Type B pancreatic cell (in vitro differentiated cells): ENCODE data around the gene STARD7. TPM values are rescaled to one million over a fixed set of nuclear protein-coding genes. Genes with fewer than 3 reads are reported as not detected.
A peak's percentile ranks its signal among the peaks of the same experiment; 100 is the strongest.

Source experiments
- DNase-seq: peaks from one replicate; pipeline ENCODE4 v3.0.0; 2021; ENCODE audit warnings: mixed read lengths; ENCODE audit not compliant: unreplicated experiment; ENCODE audit errors: extremely low spot score
- H3K27ac Mint-ChIP-seq: 2 replicates; pipeline ENCODE4 v1.8.0; 2021; ENCODE audit warnings: mild to moderate bottlenecking, mixed read lengths
- H3K27me3 Mint-ChIP-seq: 2 replicates; pipeline ENCODE4 v1.8.0; 2021; ENCODE audit warnings: mixed read lengths
- H3K36me3 Mint-ChIP-seq: 2 replicates; pipeline ENCODE4 v1.8.0; 2021; ENCODE audit warnings: mixed read lengths
- H3K4me1 Mint-ChIP-seq: one replicate; pipeline ENCODE4 v1.8.0; 2021; ENCODE audit warnings: mixed read lengths; ENCODE audit not compliant: unreplicated experiment
- H3K4me3 Mint-ChIP-seq: 2 replicates; pipeline ENCODE4 v1.8.0; 2021; ENCODE audit warnings: mild to moderate bottlenecking, mixed read lengths
- H3K9me3 Mint-ChIP-seq: 2 replicates; pipeline ENCODE4 v1.8.0; 2021; ENCODE audit warnings: mixed read lengths
- CTCF ChIP-seq: fragments of 200-600 bp; sonication (generic); conservative IDR thresholded peaks from 2 replicates; pipeline ENCODE4 v1.5.0; 2021; ENCODE audit warnings: antibody characterized with exemption, mild to moderate bottlenecking
- total RNA-seq: library from RNA; stranded (reverse); gene quantifications from 2 replicates; pipeline ENCODE4 v1.2.1, GENCODE V29; 2021; ENCODE audit warnings: low replicate concordance

STARD7 gene
- total RNA-seq, 1 donor from 2014 or later: 146 TPM

- Mint-ChIP-seq H3K9me3 (no peaks in the 10 kb centered on the region), H3K36me3 (no peaks in the 10 kb centered on the region), H3K27ac (no peak overlapping the region), H3K4me1 (peaks cover 6% of the 10 kb centered on the region), H3K4me3 (no peak overlapping the region), H3K27me3 (peaks cover 7% of the 10 kb centered on the region)
- DNase-seq: no peak
- no peak for TF ChIP-seq CTCF
Measured at GRCh38 chr2:96159084-96159830, 49.4 kb downstream of the STARD7 start.

- Mint-ChIP-seq H3K36me3 (no peaks in the 10 kb centered on the region), H3K27me3 (peaks cover 7% of the 10 kb centered on the region), H3K4me3 (no peak overlapping the region), H3K27ac (no peak overlapping the region), H3K9me3 (no peaks in the 10 kb centered on the region), H3K4me1 (peaks cover 4% of the 10 kb centered on the region)
- no peak for DNase-seq
- no peak for TF ChIP-seq CTCF
Measured at GRCh38 chr2:96158554-96158940, 50.1 kb downstream of the STARD7 start.

DNA sequence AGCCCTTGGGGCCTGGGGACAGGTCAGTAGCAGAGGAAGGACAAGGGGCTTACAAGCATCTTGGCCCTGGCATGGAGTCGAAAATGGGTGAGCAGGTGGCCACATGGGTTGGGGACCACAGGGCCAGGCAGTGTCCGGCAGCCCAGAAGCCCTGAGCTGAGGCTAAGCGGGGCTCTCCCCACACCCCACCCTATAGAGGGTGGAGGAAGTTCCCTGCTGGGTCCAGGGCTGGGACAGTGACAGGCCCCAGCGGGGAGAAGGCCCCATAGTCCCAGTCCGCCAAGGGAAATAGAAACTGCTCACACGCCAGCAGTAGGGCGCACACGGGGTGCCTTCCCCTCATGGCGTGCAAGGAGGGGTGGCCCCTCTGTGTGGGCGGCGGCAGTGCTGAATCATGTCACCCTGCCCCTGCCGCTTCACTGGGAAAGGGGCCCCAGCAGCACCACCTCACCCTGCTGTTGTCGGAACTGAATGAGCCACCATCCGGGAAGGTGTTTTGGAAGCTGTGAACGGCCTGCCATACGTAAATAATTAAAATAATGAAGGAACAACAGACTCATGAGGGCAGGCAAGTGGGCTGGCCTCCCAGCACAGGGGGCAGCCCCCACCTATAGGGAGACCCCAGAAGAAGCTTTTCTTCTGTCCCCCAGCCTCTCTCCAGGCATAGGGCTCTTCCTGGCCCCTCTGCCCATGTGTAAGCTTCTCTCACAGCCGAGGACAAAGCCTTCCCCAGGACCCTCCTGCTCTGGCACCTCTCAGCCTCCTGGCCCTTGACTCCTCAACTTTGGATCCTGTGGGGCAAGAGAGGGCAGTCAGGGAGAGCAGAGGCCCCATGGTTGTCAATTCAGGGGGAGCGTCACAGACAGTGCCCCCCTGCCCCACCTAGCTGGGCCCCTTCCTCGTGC, 50.7 kb downstream of the STARD7 start:
- no peak for TF ChIP-seq CTCF
- H3K27me3 Mint-ChIP-seq: peaks cover 7% of the 10 kb centered on the region
- no peak for DNase-seq
- H3K36me3 Mint-ChIP-seq: no peaks in the 10 kb centered on the region
- no peak overlapping the region for H3K27ac Mint-ChIP-seq
- no peak overlapping the region for H3K4me3 Mint-ChIP-seq
- H3K4me1 Mint-ChIP-seq: peaks cover 4% of the 10 kb centered on the region
- no peaks in the 10 kb centered on the region for H3K9me3 Mint-ChIP-seq

DNA sequence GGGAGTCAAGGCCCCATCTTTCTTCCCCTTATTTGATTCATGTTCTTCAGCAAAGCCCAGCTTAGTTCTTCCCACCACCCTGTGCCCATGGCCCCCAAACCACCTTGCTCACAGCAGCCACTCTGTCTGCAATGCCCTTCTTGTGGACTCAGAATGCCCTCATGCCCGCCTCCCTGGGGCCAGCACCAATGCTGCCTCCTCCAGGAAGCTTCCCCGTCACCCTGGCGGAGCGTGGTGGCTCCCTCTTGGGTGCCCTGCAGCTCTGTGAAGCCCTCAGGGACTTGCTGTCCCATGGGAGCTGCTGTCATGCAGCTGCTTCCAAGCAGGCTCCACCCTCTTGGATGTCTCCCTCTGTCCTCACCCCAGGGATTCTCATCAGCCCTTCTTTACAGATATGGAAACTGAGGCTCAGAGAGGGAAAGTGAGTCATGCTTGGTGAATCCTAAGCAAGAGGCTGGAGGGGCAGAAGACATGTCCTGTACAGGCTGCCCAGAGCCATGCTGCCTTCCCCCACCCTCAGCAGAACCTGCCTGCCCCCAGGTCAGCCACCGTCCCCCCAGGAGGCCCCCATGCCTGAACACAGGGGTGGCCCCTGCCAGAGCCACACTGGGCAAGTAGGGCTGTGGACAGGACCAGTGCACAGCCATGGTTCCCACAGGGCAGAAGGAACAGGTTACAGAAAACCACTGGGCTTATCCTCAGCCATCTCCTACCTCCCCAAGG, 51.5 kb downstream of the STARD7 start:
- peaks cover 7% of the 10 kb centered on the region for H3K27me3 Mint-ChIP-seq
- no peaks in the 10 kb centered on the region for H3K36me3 Mint-ChIP-seq
- DNase-seq: peak; percentile 64
- H3K27ac Mint-ChIP-seq: no peak overlapping the region
- H3K4me3 Mint-ChIP-seq: no peak overlapping the region
- TF ChIP-seq CTCF: no peak
- H3K9me3 Mint-ChIP-seq: no peaks in the 10 kb centered on the region
- H3K4me1 Mint-ChIP-seq: peaks cover 6% of the 10 kb centered on the region

- Mint-ChIP-seq H3K4me3 (no peak overlapping the region), H3K36me3 (no peaks in the 10 kb centered on the region), H3K27me3 (peaks cover 7% of the 10 kb centered on the region), H3K27ac (no peak overlapping the region), H3K4me1 (peaks cover 9% of the 10 kb centered on the region), H3K9me3 (no peaks in the 10 kb centered on the region)
- peak; percentile 59 for DNase-seq
- TF ChIP-seq CTCF: no peak
Measured at GRCh38 chr2:96156011-96156820, 52.4 kb downstream of the STARD7 start.
